Breast epithelium (tissue), 4 donors: ENCODE results near the gene POLR2M. TPM values are rescaled to one million over a fixed set of nuclear protein-coding genes. Genes with fewer than 3 reads are reported as not detected.

Experiments used
- DNase-seq, 2 donors: peaks; one replicate each; pipeline ENCODE4 v3.0.0-alpha.2; 2019; ENCODE audit warnings: low spot score in 2 of 2
- H3K27ac ChIP-seq, 2 donors: fragments of 200-600 bp; sonication (generic) in 1 of 2; one replicate each; pipeline ENCODE4 v1.5.1; 2016 to 2019; ENCODE audit warnings: mild to moderate bottlenecking in 1 of 2
- H3K27me3 ChIP-seq, 2 donors: fragments of 200-600 bp; sonication (generic) in 1 of 2; one replicate each; pipeline versions ENCODE4 v1.5.1 to v1.6.0; 2017 to 2019; ENCODE audit warnings: control low read depth in 1 of 2, mild to moderate bottlenecking in 1 of 2
- H3K36me3 ChIP-seq: fragments of 200-600 bp; one replicate; pipeline ENCODE4 v1.5.1; 2019
- H3K4me1 ChIP-seq, 2 donors: fragments of 200-600 bp; sonication (generic); one replicate each; pipeline ENCODE4 v1.5.1; 2016 to 2019; ENCODE audit warnings: control low read depth in 1 of 2
- H3K4me3 ChIP-seq, 3 donors: fragments of 200-600 bp; sonication (generic); 1 replicate in 2 of 3; 2 replicates in 1 of 3; pipeline ENCODE4 v1.5.1; 2016 to 2019; ENCODE audit warnings: mild to moderate bottlenecking in 3 of 3, moderate library complexity in 2 of 3
- H3K9me3 ChIP-seq, 2 donors: fragments of 200-600 bp; sonication (generic) in 1 of 2; one replicate each; pipeline ENCODE4 v1.5.1; 2016 to 2019; ENCODE audit warnings: control low read depth in 1 of 2
- CTCF ChIP-seq, 3 donors: fragments of 450-650 bp; IDR thresholded peaks; one replicate each; pipeline ENCODE4 v1.5.1; 2016 to 2017; ENCODE audit warnings: antibody characterized with exemption in 3 of 3, mild to moderate bottlenecking in 3 of 3, moderate library complexity in 3 of 3
- POLR2A ChIP-seq: fragments of 450-650 bp; IDR thresholded peaks from one replicate; pipeline ENCODE4 v1.6.1; 2016; ENCODE audit warnings: antibody characterized with exemption, mild to moderate bottlenecking, moderate library complexity
- POLR2AphosphoS5 ChIP-seq, 3 donors: sonication (generic); formaldehyde crosslinking; IDR thresholded peaks; one replicate each; pipeline ENCODE4 v1.6.1; 2017; ENCODE audit warnings: antibody characterized with exemption in 3 of 3
- intact Hi-C: fragments of 100-400 bp; cut with DNase I; formaldehyde crosslinking; loops from one replicate; pipeline ENCODE4 v1.15.1; 2023; ENCODE audit warnings: low total_unique reads
- total RNA-seq, 3 donors: library from RNA; depleted of rRNA; stranded (reverse); fragments of >200 nt; gene quantifications; one replicate each; pipeline ENCODE4 v1.1.0, GENCODE V29; 2016

The POLR2M gene
- total RNA-seq, 3 donors from 2014 or later, result 63.5 to 194 (median 126) TPM

- no peaks in the 10 kb centered on the region for H3K4me1 ChIP-seq
- H3K27me3 ChIP-seq, result no peaks in the 10 kb centered on the region
- no peak overlapping the region for H3K4me3 ChIP-seq
- no peak for DNase-seq
- H3K9me3 ChIP-seq, result no peaks in the 10 kb centered on the region
- no peaks in the 10 kb centered on the region for H3K36me3 ChIP-seq
- no peak overlapping the region for H3K27ac ChIP-seq
- intact Hi-C loops, result no loop called here
- TF ChIP-seq POLR2AphosphoS5 (IDR thresholded peaks at IDR 0.05) (no peak), POLR2A (no peak), CTCF (IDR thresholded peaks at IDR 0.05) (no peak)
Observed at GRCh38 chr15:57675481-57676181, 30.9 kb upstream of the POLR2M start.

- H3K36me3 ChIP-seq, result no peaks in the 10 kb centered on the region
- H3K27me3 ChIP-seq, result no peaks in the 10 kb centered on the region
- H3K4me1 ChIP-seq, result no peaks in the 10 kb centered on the region
- H3K4me3 ChIP-seq, result no peak overlapping the region
- no peak for DNase-seq
- no peak overlapping the region for H3K27ac ChIP-seq
- no peaks in the 10 kb centered on the region for H3K9me3 ChIP-seq
- TF ChIP-seq POLR2A, result no peak
- no peak for TF ChIP-seq CTCF (IDR thresholded peaks at IDR 0.05)
- TF ChIP-seq POLR2AphosphoS5 (IDR thresholded peaks at IDR 0.05), result no peak
- intact Hi-C loops, result no loop called here
Observed at GRCh38 chr15:57676585-57676984, 29.9 kb upstream of the POLR2M start.

GRCh38 chr15:57677204-57677603, 29.3 kb upstream of the POLR2M start:
- no peaks in the 10 kb centered on the region for H3K9me3 ChIP-seq
- no peaks in the 10 kb centered on the region for H3K36me3 ChIP-seq
- no peaks in the 10 kb centered on the region for H3K27me3 ChIP-seq
- TF ChIP-seq POLR2A, result no peak
- no peak for TF ChIP-seq CTCF (IDR thresholded peaks at IDR 0.05)
- no peak for TF ChIP-seq POLR2AphosphoS5 (IDR thresholded peaks at IDR 0.05)
- no peak for DNase-seq
- no peak overlapping the region for H3K4me3 ChIP-seq
- H3K4me1 ChIP-seq, result no peaks in the 10 kb centered on the region
- intact Hi-C loops, result no loop called here
- no peak overlapping the region for H3K27ac ChIP-seq

GRCh38 chr15:57680021-57680420, 26.5 kb upstream of the POLR2M start:
- H3K4me3 ChIP-seq, result no peak overlapping the region
- no peaks in the 10 kb centered on the region for H3K27me3 ChIP-seq
- no peaks in the 10 kb centered on the region for H3K9me3 ChIP-seq
- H3K27ac ChIP-seq, result no peak overlapping the region
- TF ChIP-seq POLR2AphosphoS5 (IDR thresholded peaks at IDR 0.05) (no peak), POLR2A (no peak), CTCF (IDR thresholded peaks at IDR 0.05) (no peak)
- H3K36me3 ChIP-seq, result no peaks in the 10 kb centered on the region
- no peaks in the 10 kb centered on the region for H3K4me1 ChIP-seq
- no peak for DNase-seq
- intact Hi-C loops, result no loop called here

GRCh38 chr15:57681011-57681410, 25.5 kb upstream of the POLR2M start:
- H3K36me3 ChIP-seq, result no peaks in the 10 kb centered on the region
- no peaks in the 10 kb centered on the region for H3K27me3 ChIP-seq
- H3K4me3 ChIP-seq, result no peak overlapping the region
- no peak overlapping the region for H3K27ac ChIP-seq
- intact Hi-C loops, result no loop called here
- H3K4me1 ChIP-seq, result no peaks in the 10 kb centered on the region
- TF ChIP-seq POLR2A (no peak), CTCF (IDR thresholded peaks at IDR 0.05) (no peak), POLR2AphosphoS5 (IDR thresholded peaks at IDR 0.05) (no peak)
- no peaks in the 10 kb centered on the region for H3K9me3 ChIP-seq
- no peak for DNase-seq
